Measurements from ENCODE around the gene RUNX2.

DNA sequence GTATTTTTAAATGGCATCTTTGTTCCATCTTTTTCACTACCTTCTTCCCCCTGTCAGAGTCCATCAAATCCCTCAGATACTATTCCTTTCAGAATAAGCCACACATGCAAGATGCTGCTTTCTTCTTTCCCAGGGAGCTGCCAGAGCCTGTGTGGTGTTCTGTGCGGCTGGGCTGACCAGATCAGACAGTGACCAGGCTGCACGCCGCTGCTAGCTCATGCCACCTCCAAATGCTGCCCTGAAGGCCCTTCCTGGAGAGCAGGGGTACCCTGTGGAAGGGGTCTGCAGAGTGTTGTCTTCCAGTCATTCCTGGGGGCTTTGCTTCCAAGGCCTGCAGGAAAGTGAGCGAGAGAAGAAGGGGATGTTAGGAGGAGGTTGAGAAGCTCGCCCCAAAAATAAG is 228.7 kb downstream of the RUNX2 start:
- TF ChIP-seq POLR2A (IDR thresholded peaks at IDR 0.05), result no peak
- TF ChIP-seq, protein P1, sequence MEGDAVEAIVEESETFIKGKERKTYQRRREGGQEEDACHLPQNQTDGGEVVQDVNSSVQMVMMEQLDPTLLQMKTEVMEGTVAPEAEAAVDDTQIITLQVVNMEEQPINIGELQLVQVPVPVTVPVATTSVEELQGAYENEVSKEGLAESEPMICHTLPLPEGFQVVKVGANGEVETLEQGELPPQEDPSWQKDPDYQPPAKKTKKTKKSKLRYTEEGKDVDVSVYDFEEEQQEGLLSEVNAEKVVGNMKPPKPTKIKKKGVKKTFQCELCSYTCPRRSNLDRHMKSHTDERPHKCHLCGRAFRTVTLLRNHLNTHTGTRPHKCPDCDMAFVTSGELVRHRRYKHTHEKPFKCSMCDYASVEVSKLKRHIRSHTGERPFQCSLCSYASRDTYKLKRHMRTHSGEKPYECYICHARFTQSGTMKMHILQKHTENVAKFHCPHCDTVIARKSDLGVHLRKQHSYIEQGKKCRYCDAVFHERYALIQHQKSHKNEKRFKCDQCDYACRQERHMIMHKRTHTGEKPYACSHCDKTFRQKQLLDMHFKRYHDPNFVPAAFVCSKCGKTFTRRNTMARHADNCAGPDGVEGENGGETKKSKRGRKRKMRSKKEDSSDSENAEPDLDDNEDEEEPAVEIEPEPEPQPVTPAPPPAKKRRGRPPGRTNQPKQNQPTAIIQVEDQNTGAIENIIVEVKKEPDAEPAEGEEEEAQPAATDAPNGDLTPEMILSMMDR (IDR thresholded peaks at IDR 0.05 in 4 of 5, conservative IDR thresholded peaks at IDR 0.05 in 1 of 5), result no peak

Measured in gastrocnemius medialis (tissue), 4 donors.